GM12873 (cell line): Measurements from ENCODE around the gene GAN.

Experiments used
- TF ChIP-seq, protein P1 (sequence below): IDR thresholded peaks from 2 replicates; pipeline ENCODE4 v1.5.1; 2012; ENCODE audit warnings: low read depth, mild to moderate bottlenecking, moderate library complexity, low read length, control low read depth; ENCODE audit not compliant: insufficient read depth; ENCODE audit errors: missing control alignments

Gene GAN, protein sequence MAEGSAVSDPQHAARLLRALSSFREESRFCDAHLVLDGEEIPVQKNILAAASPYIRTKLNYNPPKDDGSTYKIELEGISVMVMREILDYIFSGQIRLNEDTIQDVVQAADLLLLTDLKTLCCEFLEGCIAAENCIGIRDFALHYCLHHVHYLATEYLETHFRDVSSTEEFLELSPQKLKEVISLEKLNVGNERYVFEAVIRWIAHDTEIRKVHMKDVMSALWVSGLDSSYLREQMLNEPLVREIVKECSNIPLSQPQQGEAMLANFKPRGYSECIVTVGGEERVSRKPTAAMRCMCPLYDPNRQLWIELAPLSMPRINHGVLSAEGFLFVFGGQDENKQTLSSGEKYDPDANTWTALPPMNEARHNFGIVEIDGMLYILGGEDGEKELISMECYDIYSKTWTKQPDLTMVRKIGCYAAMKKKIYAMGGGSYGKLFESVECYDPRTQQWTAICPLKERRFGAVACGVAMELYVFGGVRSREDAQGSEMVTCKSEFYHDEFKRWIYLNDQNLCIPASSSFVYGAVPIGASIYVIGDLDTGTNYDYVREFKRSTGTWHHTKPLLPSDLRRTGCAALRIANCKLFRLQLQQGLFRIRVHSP

DNA sequence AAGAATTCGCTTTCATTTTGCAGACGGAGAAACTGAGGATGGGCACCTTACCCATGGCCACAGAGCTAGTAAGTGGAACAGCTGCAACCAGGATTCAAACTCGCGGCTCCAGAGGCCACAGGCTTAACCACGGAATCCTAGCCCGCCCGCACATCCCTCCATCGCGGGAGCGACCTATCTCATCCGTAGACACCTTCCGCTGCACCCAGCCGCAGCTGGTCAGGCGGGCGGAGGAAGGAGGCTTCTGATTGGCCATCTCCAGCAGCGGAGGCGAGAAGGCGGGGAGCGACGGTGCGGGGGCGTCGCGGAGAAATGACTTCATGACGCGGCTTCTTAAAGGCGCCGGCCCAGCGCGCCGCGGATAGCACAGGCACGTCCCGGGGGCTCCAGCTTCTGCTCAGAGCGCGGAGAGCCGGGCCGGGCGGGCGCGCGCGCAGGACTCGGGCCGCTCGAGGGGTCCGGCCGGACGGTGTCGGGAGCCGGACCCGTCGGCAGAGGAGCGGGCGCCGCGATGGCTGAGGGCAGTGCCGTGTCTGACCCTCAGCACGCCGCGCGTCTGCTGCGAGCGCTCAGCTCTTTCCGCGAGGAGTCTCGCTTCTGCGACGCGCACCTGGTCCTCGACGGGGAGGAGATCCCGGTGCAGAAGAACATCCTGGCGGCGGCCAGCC is at the start of gene GAN:
Gene GAN, plus strand, starts transcription at position 360 of the 668 bp plus-strand sequence. Its CDS starts 152 bp downstream, at position 512.
- TF ChIP-seq, protein P1, sequence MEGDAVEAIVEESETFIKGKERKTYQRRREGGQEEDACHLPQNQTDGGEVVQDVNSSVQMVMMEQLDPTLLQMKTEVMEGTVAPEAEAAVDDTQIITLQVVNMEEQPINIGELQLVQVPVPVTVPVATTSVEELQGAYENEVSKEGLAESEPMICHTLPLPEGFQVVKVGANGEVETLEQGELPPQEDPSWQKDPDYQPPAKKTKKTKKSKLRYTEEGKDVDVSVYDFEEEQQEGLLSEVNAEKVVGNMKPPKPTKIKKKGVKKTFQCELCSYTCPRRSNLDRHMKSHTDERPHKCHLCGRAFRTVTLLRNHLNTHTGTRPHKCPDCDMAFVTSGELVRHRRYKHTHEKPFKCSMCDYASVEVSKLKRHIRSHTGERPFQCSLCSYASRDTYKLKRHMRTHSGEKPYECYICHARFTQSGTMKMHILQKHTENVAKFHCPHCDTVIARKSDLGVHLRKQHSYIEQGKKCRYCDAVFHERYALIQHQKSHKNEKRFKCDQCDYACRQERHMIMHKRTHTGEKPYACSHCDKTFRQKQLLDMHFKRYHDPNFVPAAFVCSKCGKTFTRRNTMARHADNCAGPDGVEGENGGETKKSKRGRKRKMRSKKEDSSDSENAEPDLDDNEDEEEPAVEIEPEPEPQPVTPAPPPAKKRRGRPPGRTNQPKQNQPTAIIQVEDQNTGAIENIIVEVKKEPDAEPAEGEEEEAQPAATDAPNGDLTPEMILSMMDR = no peak

DNA sequence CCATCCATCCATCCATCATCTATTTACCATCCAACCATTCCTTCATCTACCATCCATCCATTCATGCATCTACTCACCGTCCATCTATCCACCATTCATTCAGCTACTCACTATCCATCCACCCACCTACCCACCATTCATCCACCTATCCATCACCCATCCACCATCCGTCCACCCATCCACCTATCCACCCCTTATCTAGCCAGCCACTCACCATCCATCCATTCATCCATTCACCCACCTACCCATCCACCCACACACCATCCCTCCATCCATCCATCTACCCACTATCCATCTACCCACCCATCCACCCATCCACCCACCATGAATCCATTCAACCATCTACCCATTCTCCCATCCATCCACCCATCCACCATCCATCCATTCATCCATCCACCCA is 49.7 kb upstream of the GAN start:
- TF ChIP-seq, protein P1 = no peak

DNA sequence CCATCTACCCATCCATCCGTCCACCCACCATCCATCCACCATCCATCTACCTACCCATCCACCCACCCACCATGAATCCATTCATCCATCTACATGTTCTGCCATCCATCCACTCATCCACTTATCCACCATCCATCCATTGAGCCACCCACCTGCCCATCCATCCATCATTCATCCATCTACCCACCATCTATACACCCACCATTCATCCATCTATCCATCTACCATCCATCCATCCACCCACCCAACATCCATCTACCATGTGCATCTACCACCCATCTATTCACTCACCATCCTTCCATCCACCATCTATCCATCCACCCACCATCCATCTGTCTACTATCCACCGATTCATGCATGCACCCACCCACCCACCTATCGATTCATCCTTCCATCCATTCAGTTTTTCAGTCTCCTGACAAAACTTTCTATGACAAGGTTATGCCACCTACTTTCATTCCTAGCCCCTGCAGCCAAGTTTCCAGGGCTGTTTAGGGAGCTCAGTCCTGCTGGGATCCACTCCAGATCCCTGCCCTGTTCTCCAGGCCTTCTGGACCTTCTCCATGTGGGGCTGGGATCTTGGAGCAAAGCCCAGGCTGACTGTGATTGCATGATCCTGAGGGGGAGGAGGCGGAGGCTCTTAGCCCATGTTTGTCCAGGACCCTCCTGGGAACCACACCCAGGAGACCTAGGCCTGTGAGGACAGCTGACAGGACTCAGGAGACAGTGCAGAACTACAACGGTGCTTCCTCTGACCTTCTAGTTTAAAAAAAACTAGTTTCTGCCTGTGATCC is 48.9 kb upstream of the GAN start:
- TF ChIP-seq, protein P1 = no peak

DNA sequence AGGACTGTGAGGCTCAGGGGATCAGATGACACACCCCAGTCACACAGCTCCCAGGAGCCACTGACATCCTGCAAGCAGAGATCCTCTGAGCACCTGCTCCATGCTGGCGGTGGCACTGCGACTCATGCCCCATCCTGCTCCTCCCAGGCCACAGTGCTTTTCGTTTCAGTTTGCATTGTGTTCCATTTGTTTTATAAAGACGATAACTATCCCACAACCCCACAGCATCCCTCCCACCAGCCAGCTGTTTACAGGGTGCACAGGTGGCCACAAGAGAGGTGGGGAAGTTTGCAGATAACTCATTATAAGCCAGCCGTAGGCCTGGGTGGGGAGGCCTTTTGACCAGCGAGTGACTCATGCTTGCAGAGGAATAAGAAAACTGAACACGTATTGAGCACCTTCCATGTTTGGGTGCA is 48.1 kb upstream of the GAN start:
- TF ChIP-seq, protein P1 = no peak

DNA sequence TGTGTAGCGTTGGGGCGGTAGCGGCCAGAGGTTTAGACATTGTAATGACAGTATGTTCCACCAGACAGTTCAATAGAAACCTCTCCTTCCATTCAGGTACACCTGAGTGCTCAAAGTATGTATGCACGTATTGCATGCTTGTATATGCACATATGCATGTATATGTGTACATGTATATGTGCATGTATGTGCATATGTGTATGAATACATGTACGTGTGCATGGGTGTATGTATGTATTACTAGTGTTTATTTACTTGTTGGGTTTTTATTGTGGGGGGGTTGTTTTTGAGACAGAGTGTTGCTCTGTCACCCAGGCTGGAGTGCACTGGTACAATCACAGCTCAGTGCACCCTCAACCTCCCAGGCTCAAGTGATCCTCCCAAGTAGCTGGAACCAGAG is 46.3 kb upstream of the GAN start:
- TF ChIP-seq, protein P1 = no peak

DNA sequence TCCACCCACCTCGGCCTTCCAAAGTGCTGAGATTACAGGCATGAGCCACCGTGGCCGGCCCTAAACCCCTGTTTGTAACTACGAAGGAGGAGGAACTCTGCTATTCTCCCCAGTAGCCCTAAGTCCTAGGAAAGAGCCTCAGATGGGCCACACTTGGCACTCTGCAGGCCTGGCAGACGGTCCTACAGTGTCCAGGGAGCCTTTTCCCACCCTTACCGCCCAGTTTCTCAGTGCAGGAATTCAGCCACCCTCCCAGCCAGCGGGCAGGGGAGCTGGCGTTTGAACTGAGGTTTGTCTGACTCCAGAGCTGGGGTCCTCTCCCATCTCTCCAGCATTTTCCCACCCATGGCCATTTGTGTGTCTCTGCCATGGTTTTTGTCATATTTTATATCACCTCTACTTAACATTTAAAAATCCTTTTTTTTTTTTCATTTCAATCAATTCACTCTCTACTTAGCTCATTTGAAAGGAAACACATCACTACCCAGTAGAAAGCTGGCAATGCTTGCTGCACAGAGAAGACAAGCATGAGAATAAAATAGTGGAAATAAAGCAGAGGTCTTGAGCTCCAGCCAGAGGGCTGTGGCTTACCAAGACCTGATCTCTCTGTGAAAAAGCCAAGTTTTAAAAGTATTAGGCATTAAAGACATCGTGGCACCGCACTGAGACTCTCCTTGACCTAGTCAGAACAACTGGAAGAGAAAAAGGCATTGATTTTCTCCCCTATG is 41.4 kb upstream of the GAN start:
- TF ChIP-seq, protein P1 = no peak
